ENCODE measurements around the gene C16orf87. TPM values are rescaled to one million over a fixed set of nuclear protein-coding genes. Genes with fewer than 3 reads are reported as not detected.

Gene C16orf87
- total RNA-seq, 4 donors from 2014 or later: 5.5 to 14.9 (median 7.9) TPM

- peak in 1 of 2 donors; percentile 76 for DNase-seq (ENCODE audit: low spot score in 2 of 2)
- H3K4me3 ChIP-seq (ENCODE audit: low read depth, poor library complexity, severe bottlenecking): no peak overlapping the region
- 64 to 75% methylated on average over 14 to 15 of the region's 15 CpGs for WGBS, 2 donors
- intact Hi-C loops (cut with DNase I; ENCODE audit: low total_unique reads): no loop called here
- TF ChIP-seq POLR2A (IDR thresholded peaks at IDR 0.05) (no peak), CTCF (IDR thresholded peaks at IDR 0.05) (no peak)
Measured at GRCh38 chr16:46746821-46747776, 83.9 kb downstream of the C16orf87 start.

Other genes starting within 250 kb of the C16orf87 start
- gene SHCBP1, start 209.8 kb downstream of the C16orf87 start, total RNA-seq: 1 to 10 TPM in 3 of 4 donors, under 1 TPM in 1; 0.76 to 1.4 (median 1.3) TPM
- 10 to 100 TPM; 37.2 to 77.0 (median 64.4) TPM for gene VPS35, start 142.0 kb downstream of the C16orf87 start, total RNA-seq
- gene ORC6, start 141.5 kb downstream of the C16orf87 start, total RNA-seq: 1 to 10 TPM in 2 of 4 donors, under 1 TPM in 1, not detected in 1; 0.49 to 1.5 (median 1.2) TPM
- under 1 TPM in 3 of 4 donors, not detected in 1; 0.11 to 0.86 (median 0.19) TPM for gene MYLK3, start 82.8 kb downstream of the C16orf87 start, total RNA-seq
- gene GPT2, start 53.2 kb upstream of the C16orf87 start, total RNA-seq: 100 to 1,000 TPM in 1 of 4 donors, 10 to 100 TPM in 3; 69.8 to 106 (median 83.1) TPM
- gene DNAJA2, start 142.5 kb upstream of the C16orf87 start, total RNA-seq: 10 to 100 TPM; 49.9 to 57.6 (median 52.1) TPM